Fibroblast of pulmonary artery (primary cell): Measurements from ENCODE around the gene KDM1B.

Source experiments
- DNase-seq: peaks from one replicate; pipeline ENCODE4 v3.0.0-alpha.2; 2010; ENCODE audit warnings: low read depth
- H3K4me3 ChIP-seq: replicated peaks from 2 replicates; pipeline ENCODE4 v1.5.1; 2011; ENCODE audit warnings: low read depth, mild to moderate bottlenecking, control low read depth, low read length, moderate library complexity
- TF ChIP-seq, protein P1 (sequence below): IDR thresholded peaks from 2 replicates; pipeline ENCODE4 v1.5.1; 2011; ENCODE audit warnings: mild to moderate bottlenecking, control low read depth, low read length, inconsistent platforms; ENCODE audit errors: missing control alignments

KDM1B gene, protein sequence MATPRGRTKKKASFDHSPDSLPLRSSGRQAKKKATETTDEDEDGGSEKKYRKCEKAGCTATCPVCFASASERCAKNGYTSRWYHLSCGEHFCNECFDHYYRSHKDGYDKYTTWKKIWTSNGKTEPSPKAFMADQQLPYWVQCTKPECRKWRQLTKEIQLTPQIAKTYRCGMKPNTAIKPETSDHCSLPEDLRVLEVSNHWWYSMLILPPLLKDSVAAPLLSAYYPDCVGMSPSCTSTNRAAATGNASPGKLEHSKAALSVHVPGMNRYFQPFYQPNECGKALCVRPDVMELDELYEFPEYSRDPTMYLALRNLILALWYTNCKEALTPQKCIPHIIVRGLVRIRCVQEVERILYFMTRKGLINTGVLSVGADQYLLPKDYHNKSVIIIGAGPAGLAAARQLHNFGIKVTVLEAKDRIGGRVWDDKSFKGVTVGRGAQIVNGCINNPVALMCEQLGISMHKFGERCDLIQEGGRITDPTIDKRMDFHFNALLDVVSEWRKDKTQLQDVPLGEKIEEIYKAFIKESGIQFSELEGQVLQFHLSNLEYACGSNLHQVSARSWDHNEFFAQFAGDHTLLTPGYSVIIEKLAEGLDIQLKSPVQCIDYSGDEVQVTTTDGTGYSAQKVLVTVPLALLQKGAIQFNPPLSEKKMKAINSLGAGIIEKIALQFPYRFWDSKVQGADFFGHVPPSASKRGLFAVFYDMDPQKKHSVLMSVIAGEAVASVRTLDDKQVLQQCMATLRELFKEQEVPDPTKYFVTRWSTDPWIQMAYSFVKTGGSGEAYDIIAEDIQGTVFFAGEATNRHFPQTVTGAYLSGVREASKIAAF

DNA sequence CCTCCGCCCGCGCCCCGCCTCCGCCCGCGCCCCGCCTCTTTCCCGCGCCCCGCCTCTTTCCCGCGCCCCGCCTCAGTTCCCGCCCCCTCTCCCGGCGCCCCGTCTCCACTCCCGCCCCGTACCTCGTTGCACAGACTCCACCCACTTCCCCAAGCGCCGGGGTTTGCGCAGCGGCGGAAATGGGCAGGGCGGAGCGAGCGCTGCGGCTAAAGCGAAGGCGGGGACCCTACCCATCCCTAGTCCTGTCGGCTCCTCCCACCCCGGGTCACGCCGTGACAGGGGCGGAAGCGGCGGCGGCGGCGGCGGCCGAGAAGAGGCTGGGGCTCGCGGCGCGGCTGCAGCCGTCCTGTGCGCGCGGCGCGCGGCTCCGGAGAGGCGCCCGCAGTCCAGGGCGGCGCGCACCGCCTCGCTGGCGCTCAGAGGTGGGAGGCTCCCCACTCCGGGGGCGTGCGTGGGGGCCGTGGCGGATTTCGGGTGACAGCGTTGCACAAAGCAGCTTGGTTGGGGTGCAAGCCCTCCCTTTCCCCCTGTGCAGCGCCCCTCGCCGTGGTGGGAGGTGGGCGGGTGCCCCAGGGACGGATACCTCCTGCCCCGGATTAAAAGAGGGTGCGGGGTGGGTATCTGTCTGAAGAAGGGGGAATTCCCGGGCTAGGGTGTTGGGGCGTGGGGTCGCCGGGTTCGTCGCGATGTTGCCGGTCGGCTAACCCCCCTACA is at the start of gene KDM1B:
KDM1B (plus strand) TSS at position 273 of the 714 bp plus-strand sequence. CDS start 4,474 bp downstream, outside the sequence.
- peak; percentile 99 for DNase-seq
- peak within 1 kb of the TSS; percentile 95 for H3K4me3 ChIP-seq
- TF ChIP-seq, protein P1, sequence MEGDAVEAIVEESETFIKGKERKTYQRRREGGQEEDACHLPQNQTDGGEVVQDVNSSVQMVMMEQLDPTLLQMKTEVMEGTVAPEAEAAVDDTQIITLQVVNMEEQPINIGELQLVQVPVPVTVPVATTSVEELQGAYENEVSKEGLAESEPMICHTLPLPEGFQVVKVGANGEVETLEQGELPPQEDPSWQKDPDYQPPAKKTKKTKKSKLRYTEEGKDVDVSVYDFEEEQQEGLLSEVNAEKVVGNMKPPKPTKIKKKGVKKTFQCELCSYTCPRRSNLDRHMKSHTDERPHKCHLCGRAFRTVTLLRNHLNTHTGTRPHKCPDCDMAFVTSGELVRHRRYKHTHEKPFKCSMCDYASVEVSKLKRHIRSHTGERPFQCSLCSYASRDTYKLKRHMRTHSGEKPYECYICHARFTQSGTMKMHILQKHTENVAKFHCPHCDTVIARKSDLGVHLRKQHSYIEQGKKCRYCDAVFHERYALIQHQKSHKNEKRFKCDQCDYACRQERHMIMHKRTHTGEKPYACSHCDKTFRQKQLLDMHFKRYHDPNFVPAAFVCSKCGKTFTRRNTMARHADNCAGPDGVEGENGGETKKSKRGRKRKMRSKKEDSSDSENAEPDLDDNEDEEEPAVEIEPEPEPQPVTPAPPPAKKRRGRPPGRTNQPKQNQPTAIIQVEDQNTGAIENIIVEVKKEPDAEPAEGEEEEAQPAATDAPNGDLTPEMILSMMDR: no peak

DNA sequence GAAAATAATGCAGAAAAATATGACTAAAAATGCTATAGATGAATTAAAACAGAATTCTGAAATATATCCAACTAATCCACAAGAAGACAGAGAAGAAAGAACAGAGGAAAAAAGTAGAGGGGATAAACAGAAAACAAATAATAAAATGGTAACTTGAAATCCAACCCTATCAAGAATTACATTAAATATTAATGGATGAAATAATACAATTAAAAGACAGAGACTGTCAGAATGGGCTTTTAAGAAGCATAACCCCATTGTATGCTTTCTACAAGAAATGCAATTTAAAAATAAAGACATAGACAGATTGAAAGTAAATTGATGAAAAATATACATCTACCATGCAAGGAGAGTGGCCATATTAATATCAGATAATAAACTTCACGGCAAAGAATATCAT is 48.2 kb upstream of the KDM1B start:
- no peak for DNase-seq
- no peak overlapping the region for H3K4me3 ChIP-seq

DNA sequence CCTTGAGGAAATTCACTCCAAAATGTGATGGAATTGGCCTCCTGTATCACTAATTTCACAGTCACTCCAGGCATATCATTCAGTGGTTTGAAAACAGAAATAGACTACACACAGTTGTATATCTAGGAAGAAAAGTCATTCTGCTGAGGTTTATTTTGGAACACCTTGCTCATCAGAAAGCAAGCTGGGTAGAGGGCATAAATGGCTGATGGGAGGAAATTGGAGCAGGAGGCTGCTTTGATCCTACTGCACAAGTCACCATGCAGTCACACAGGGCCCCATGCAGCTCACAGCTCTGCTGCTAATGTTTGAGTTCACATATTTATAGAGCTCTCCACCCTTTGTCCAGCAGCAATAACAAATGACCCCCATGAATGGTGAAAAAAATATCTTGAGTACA is 45.1 kb upstream of the KDM1B start:
- no peak for DNase-seq
- TF ChIP-seq, protein P1: no peak
- no peak overlapping the region for H3K4me3 ChIP-seq

More for the DNA sequence above, 48.2 kb upstream of the KDM1B start:
- TF ChIP-seq, protein P1: no peak

DNA sequence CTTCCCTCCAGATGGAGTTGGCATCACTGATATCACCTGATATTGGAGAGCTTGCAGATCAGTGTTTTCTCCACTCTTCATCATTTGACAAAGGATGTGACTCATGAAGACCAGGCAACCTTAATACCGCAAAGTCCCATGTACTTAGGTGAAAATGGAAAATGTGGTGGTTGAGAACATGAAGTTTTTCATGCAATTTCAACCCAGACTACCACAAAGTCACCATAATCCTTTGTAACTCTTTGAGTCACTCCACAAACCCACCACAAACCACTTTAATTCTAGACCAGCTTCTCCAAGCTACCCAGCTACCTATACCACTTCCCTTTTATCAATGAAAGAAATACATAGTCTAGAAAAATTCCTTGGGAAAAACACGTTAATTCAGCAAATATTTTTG is 39.9 kb upstream of the KDM1B start:
- H3K4me3 ChIP-seq: no peak overlapping the region
- DNase-seq: no peak
- TF ChIP-seq, protein P1: no peak

DNA sequence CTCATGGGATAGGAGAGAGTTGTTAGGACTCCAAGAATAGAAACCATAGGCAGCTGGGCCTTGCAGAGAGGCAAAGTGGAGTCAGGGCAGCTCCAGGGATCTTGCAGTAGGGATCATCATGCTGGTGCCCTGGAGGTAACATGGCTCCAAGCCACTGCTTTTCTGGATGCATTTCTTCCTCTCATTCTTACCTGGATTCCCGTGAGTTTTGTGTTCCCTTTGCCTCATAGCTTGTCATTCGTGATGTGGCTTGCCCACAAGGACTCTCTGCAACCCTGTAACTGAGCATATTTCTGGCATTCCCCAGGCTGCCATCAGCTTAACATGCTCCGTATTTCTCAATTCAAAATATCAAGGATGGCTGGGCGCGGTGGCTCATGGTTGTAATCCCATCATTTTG is 38.1 kb upstream of the KDM1B start:
- DNase-seq: no peak
- TF ChIP-seq, protein P1: no peak
- no peak overlapping the region for H3K4me3 ChIP-seq

DNA sequence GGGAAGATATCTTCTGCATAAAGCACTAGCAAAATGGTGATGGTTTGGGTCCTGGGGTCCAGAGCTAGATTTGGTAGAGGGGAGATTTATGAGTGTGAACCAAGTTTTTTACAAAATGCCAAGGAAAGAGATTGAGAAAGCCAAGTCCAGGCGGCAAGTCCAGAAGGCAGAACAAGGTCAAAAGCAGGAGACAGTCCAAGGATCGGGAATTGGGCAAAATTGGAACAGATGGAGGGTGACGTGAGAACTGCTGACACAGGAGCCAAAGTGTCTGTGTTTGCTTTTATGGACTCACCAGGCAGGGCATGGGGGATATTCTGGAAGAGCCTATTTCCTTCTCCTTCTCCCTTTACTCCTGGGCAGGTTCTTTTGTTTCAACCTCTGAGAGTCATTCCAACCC is 36.9 kb upstream of the KDM1B start:
- TF ChIP-seq, protein P1: no peak
- DNase-seq: no peak
- no peak overlapping the region for H3K4me3 ChIP-seq
